Small intestine (tissue), 16 donors: ENCODE measurements around the gene OR2T12. TPM values are rescaled to one million over a fixed set of nuclear protein-coding genes. Genes with fewer than 3 reads are reported as not detected.
"Not testable (repeated sequence)": the region's sequence is repeated elsewhere in the genome, so short reads cannot be mapped to it uniquely, and the experiment has no call there.

Source experiments
- DNase-seq, 2 donors: peaks; one replicate each; pipeline versions ENCODE4 v3.0.0 to v3.0.0-alpha.2; 2013
- FAIRE-seq: peaks from 2 replicates; lab custom pipeline; 2012; peaks lifted over from hg19 to GRCh38; lab: Jason Lieb, UNC
- H3K27ac ChIP-seq, 3 donors: one replicate each; pipeline ENCODE4 v1.5.1; 2013; ENCODE audit warnings: low read length in 2 of 3, mild to moderate bottlenecking in 2 of 3, control low read depth in 1 of 3, inconsistent platforms in 1 of 3, low read depth in 1 of 3, moderate library complexity in 1 of 3
- H3K27me3 ChIP-seq, 3 donors: one replicate each; pipeline ENCODE4 v1.6.1; 2013; ENCODE audit warnings: low read length in 3 of 3, inconsistent platforms in 1 of 3; ENCODE audit not compliant: control insufficient read depth in 3 of 3, insufficient read depth in 3 of 3
- H3K36me3 ChIP-seq, 3 donors: one replicate each; pipeline ENCODE4 v1.6.1; 2013; ENCODE audit warnings: low read length in 3 of 3, inconsistent platforms in 1 of 3, low read depth in 1 of 3, mild to moderate bottlenecking in 1 of 3, moderate library complexity in 1 of 3; ENCODE audit not compliant: control insufficient read depth in 3 of 3, insufficient read depth in 2 of 3
- H3K4me1 ChIP-seq, 3 donors: one replicate each; pipeline ENCODE4 v1.6.1; 2013; ENCODE audit warnings: low read length in 2 of 3, inconsistent platforms in 1 of 3, low read depth in 1 of 3, mild to moderate bottlenecking in 1 of 3, moderate library complexity in 1 of 3; ENCODE audit not compliant: control insufficient read depth in 3 of 3, insufficient read depth in 2 of 3
- H3K4me3 ChIP-seq, 3 donors: one replicate each; pipeline ENCODE4 v1.5.1; 2013; ENCODE audit warnings: low read length in 3 of 3, control low read depth in 1 of 3, inconsistent platforms in 1 of 3, low read depth in 1 of 3, mild to moderate bottlenecking in 1 of 3, moderate library complexity in 1 of 3
- H3K9me3 ChIP-seq, 2 donors: one replicate each; pipeline ENCODE4 v1.6.1; 2013; ENCODE audit warnings: low read depth in 1 of 2, low read length in 1 of 2; ENCODE audit not compliant: control insufficient read depth in 2 of 2, insufficient read depth in 1 of 2
- WGBS, 3 donors: extraction: QIAGEN DNeasy Blood & Tissue Kit; methylation state at CpG; one replicate each; pipeline ENCODE4 v1.1.7; 2013; 5-methylcytosine and 5-hydroxymethylcytosine counted together
- long read RNA-seq, 10 donors: transcript quantifications; one replicate each; lab custom pipeline, GENCODE V29; 2026
- polyA plus RNA-seq, 4 donors: library from polyadenylated mRNA; stranded (reverse) in 3 of 4; unstranded in 1 of 4; fragments of 200-250 nt in 3 of 4; fragments of 120-200 nt in 1 of 4; gene quantifications; one replicate each; pipeline versions ENCODE4 v1.2.1 to v1.2.3, GENCODE V29; 2013
- donor health status: healthy with polysubstance abuse.
- donor health status: control.
- donor health status: control.
- donor health status: Bipolar disorder and iron deficiency.
- donor health status: healthy.

Gene OR2T12, protein sequence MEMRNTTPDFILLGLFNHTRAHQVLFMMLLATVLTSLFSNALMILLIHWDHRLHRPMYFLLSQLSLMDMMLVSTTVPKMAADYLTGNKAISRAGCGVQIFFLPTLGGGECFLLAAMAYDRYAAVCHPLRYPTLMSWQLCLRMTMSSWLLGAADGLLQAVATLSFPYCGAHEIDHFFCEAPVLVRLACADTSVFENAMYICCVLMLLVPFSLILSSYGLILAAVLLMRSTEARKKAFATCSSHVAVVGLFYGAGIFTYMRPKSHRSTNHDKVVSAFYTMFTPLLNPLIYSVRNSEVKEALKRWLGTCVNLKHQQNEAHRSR
- polyA plus RNA-seq, result not detected
- long read RNA-seq, donor 1, result 0 reads
- long read RNA-seq, donor 2, result 0 reads
- long read RNA-seq, donor 3, result 0 reads
- long read RNA-seq, donor 4, result 0 reads
- long read RNA-seq, donor 5, result 0 reads
- long read RNA-seq, donor 6, result 0 reads
- long read RNA-seq, donor 7, result 0 reads
- long read RNA-seq, donor 8, result 0 reads
- long read RNA-seq, donor 9, result 0 reads
- long read RNA-seq, donor 10, result 0 reads

DNA sequence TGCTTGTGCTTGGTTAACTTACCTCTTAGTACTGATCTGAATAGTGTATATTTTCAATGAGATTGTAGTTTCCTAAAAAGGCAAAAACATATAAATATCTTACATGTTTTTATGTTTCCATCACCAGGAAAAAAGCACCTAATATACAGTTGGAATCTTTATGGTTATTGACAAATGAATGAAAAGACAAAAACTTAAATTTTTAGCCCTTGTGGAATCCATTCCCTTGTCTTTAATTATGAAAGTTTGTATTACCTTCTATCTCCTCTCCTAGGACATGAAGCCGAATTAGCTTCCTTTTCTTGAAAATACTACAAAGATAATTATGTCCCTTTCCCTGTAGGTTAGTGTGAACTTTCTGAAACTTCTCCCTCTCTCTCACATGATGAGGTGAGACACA, at the start of gene OR2T12:
Gene OR2T12, minus strand, starts transcription at position 101 of the 400 bp plus-strand sequence. CDS start 7,846 bp downstream, outside the sequence.
- FAIRE-seq, result no peak
- Histone ChIP-seq H3K27me3 (no peaks in the 10 kb centered on the region), H3K4me3 (no peak within 1 kb of the TSS), H3K9me3 (peaks cover 0 to 6% of the 10 kb centered on the region in 2 donors), H3K36me3 (no peaks in the 10 kb centered on the region), H3K4me1 (no peaks in the 10 kb centered on the region), H3K27ac (no peak within 1 kb of the TSS)
- WGBS, 3 donors, result 81 to 85% (median 82%) methylated on average over 1 of the region's 1 CpG
- DNase-seq, result no peak

DNA sequence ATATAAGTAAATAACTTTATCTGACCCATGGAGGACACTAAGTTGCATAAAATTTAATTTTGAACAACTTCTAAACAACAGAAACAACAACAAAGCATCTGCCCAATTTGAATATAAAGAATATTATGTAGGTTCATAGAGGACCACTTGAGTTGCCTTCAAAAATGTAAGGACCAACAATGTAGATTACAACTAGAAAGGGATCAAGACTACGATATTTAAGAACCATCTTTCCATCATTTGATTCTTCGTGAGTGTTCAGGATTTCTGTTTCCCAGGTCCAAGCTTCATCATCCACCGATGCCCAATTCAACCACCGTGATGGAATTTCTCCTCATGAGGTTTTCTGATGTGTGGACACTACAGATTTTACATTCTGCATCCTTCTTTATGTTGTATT, 45.3 kb upstream of the OR2T12 start, which contains the start of gene OR14C36:
Gene OR14C36, plus strand, starts transcription at position 301 of the 400 bp plus-strand sequence. Its CDS starts 0 bp downstream, at position 301.
- Histone ChIP-seq H3K27ac (no peak within 1 kb of the TSS), H3K4me1 (no peaks in the 10 kb centered on the region), H3K4me3 (no peak within 1 kb of the TSS), H3K9me3 (peaks cover 0 to 4% of the 10 kb centered on the region in 2 donors), H3K27me3 (no peaks in the 10 kb centered on the region), H3K36me3 (no peaks in the 10 kb centered on the region)
- no peak for DNase-seq
- 64 to 69% (median 69%) methylated on average over 4 of the region's 4 CpGs for WGBS, 3 donors
- FAIRE-seq, result no peak

DNA sequence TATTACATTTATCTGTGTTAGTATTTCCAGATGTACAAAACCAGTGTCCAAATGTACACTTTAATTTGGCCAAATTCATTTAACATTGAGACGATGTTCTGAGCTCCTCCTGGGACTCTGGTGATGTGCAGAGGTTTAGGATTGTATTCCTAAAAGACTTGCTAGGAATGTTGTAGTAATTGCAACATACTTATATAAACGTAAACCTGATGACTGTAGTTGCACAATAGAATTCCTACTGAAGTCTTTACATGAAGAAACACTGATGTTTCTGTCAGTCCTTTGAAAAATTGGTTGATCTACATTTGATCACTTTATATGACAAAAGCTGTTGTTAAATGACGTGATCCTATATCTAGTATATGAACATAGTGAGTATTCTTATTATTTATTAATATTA, 40.2 kb upstream of the OR2T12 start:
- Histone ChIP-seq H3K27me3 (no peaks in the 10 kb centered on the region), H3K9me3 (no peaks in the 10 kb centered on the region), H3K36me3 (no peaks in the 10 kb centered on the region), H3K4me1 (no peaks in the 10 kb centered on the region), H3K27ac (no peak overlapping the region), H3K4me3 (no peak overlapping the region)
- FAIRE-seq (no peak), DNase-seq (no peak)
- WGBS, 3 donors, result 36 to 57% (median 45%) methylated on average over 3 of the region's 3 CpGs

DNA sequence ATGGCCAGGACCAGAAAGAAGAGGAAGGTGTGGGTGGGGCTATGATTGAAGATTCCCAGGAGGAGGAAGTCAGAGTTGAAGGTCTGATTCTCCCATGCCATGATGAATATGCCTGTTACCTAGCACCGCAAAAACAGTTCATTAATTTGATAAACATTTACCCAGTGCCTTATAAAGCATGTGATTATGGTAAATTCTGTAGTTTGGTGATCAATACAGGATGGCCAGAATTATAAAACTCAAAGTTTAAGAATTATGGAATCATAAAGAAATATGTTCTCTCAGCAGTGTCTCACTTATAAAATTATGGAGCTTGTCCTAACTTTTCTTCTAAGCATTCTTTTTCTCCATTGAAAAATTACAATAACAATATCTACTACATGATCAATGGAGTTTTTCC, 21.2 kb upstream of the OR2T12 start, which contains the start of gene OR2M7:
Gene OR2M7, minus strand, starts transcription at position 101 of the 400 bp plus-strand sequence. Its CDS starts 0 bp downstream, at position 101.
- DNase-seq (no peak), FAIRE-seq (no peak)
- Histone ChIP-seq H3K9me3 (no peaks in the 10 kb centered on the region), H3K27ac (no peak within 1 kb of the TSS), H3K36me3 (no peaks in the 10 kb centered on the region), H3K27me3 (no peaks in the 10 kb centered on the region), H3K4me1 (no peaks in the 10 kb centered on the region), H3K4me3 (no peak within 1 kb of the TSS)
- 88 to 97% (median 88%) methylated on average over 1 of the region's 1 CpG for WGBS, 3 donors

DNA sequence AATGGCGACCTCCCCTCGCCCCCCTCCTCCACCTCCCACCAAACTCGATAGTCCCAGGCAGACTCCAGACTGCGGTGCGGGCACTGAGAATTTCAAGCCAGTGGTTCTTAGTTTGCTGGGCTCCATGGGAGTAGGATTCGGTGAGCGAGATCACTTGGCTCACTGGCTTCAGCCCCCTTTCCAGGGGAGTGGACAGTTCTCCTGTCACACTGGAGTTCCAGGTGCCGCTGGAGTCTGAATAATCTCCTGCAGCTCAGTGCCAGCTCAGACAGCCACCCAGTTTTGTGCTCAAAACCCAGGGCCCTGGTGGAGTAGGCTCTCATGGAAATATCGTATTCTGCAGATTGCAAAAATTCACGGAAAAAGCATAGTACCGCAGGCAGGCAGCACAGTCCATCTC, 13.6 kb upstream of the OR2T12 start:
- 82 to 88% (median 85%) methylated on average over 11 of the region's 11 CpGs for WGBS, 3 donors
- no peak overlapping the region for H3K4me3 ChIP-seq
- H3K36me3 ChIP-seq, result no peaks in the 10 kb centered on the region
- no peaks in the 10 kb centered on the region for H3K4me1 ChIP-seq
- FAIRE-seq (no peak), DNase-seq (no peak)
- H3K9me3 ChIP-seq, result peaks cover 0 to 23% of the 10 kb centered on the region in 2 donors
- no peak overlapping the region for H3K27ac ChIP-seq
- no peaks in the 10 kb centered on the region for H3K27me3 ChIP-seq

DNA sequence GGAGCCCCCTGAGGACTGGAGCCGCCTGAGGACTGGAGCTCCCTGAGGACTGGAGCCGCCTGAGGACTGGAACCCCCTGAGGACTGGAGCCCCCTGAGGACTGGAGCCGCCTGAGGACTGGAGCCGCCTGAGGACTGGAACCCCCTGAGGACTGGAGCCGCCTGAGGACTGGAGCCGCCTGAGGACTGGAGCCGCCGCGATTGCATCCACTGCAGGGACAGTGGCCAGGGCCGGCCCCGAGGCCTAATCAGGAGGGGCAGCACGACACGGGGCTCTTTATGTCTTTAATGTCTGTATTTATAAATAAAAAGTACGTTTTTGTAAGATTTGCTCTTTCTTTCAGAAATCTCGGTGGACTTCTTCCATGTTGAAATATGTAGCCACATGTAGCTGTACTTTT, 3.5 kb upstream of the OR2T12 start:
- H3K4me1 ChIP-seq, H3K9me3 ChIP-seq, H3K4me3 ChIP-seq, H3K36me3 ChIP-seq, FAIRE-seq, H3K27me3 ChIP-seq, DNase-seq, H3K27ac ChIP-seq: not testable (repeated sequence)
- WGBS, 3 donors, result 81 to 85% (median 83%) methylated on average over 15 of the region's 15 CpGs

DNA sequence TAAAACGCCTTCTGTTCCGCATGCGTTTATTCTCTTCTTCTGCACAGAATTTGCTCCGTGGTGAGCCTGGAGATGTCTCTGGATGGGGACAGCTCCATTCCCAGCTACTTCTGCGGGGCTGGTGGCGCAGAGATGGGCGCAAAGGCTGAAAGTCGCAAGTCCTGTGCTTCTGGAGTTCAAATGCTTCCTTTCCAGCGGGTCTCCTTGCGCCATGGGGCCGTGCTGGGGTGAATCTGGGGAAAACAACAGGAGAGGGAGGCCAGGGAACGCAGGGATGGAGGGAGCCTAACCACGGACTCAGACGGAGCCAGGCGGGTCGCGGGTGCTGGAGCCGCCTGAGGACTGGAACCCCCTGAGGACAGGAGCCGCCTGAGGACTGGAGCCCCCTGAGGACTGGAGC, 2.9 kb upstream of the OR2T12 start:
- no peak for DNase-seq
- H3K27me3 ChIP-seq, result no peaks in the 10 kb centered on the region
- FAIRE-seq, result no peak
- H3K4me1 ChIP-seq, result no peaks in the 10 kb centered on the region
- H3K9me3 ChIP-seq, result peaks cover 0 to 6% of the 10 kb centered on the region in 2 donors
- no peaks in the 10 kb centered on the region for H3K36me3 ChIP-seq
- H3K27ac ChIP-seq, result no peak overlapping the region
- H3K4me3 ChIP-seq, result no peak overlapping the region
- WGBS, 3 donors, result 88 to 90% (median 89%) methylated on average over 18 to 19 of the region's 19 CpGs

DNA sequence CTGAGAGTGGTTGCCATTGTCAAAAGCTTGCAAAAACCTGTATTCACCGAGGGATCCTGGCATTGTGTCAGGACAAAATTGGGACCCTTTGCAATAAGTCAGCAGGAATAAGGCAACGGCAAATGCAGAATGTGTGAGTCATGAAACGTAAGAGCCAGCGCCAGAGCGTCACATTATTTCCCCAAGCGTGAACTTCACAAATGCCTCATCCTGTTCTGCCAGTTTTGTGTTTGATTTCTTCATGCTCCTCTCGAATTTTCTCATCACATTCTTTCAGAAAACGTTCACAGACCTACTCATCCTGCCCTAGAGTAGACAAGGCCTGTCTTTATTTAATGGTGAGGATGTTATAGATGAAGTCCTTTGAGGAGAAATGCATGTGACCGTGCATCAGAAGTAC, 2.4 kb upstream of the OR2T12 start:
- 69 to 80% (median 76%) methylated on average over 9 of the region's 9 CpGs for WGBS, 3 donors
- H3K4me1 ChIP-seq, H3K36me3 ChIP-seq, FAIRE-seq, H3K27me3 ChIP-seq, H3K9me3 ChIP-seq, H3K27ac ChIP-seq, DNase-seq, H3K4me3 ChIP-seq: not testable (repeated sequence)
